ENCODE measurements around the gene UBASH3A.
"Not testable (repeated sequence)": the region's sequence is repeated elsewhere in the genome, so short reads cannot be mapped to it uniquely, and the experiment has no call there.

The UBASH3A gene

GRCh38 chr21:42453224-42453985 lies 49.7 kb downstream of the UBASH3A start:
- no peak for DNase-seq

GRCh38 chr21:42453986-42454570 lies 50.4 kb downstream of the UBASH3A start:
- no peak for DNase-seq

- no peak for DNase-seq
Measured at GRCh38 chr21:42454786-42455185, 51.1 kb downstream of the UBASH3A start.

- peak; percentile 14 for DNase-seq
Measured at GRCh38 chr21:42455196-42455595, 51.5 kb downstream of the UBASH3A start.

GRCh38 chr21:42455754-42456440 lies 52.2 kb downstream of the UBASH3A start:
- DNase-seq, result no peak

- peak; percentile 75 for DNase-seq
Measured at GRCh38 chr21:42456457-42456856, 52.8 kb downstream of the UBASH3A start.

- DNase-seq, result no peak
Measured at GRCh38 chr21:42459082-42459460, 55.4 kb downstream of the UBASH3A start.

- no peak for DNase-seq
Measured at GRCh38 chr21:42459546-42460215, 56.0 kb downstream of the UBASH3A start.

GRCh38 chr21:42460391-42461184 lies 56.9 kb downstream of the UBASH3A start:
- DNase-seq, result no peak

GRCh38 chr21:42461185-42461520 lies 57.5 kb downstream of the UBASH3A start:
- no peak for DNase-seq

GRCh38 chr21:42461881-42462877 lies 58.5 kb downstream of the UBASH3A start:
- DNase-seq, result peak; percentile 19

GRCh38 chr21:42463861-42464515 lies 60.3 kb downstream of the UBASH3A start:
- peak; percentile 47 for DNase-seq

- peak; percentile 73 for DNase-seq
Measured at GRCh38 chr21:42465008-42465802, 61.5 kb downstream of the UBASH3A start.

- peak; percentile 46 for DNase-seq
Measured at GRCh38 chr21:42465803-42466127, 62.1 kb downstream of the UBASH3A start.

- no peak for DNase-seq
Measured at GRCh38 chr21:42466700-42467099, 63.0 kb downstream of the UBASH3A start.

GRCh38 chr21:42467140-42467983 lies 63.7 kb downstream of the UBASH3A start:
- peak; percentile 79 for DNase-seq

- no peak for DNase-seq
Measured at GRCh38 chr21:42468491-42469131, 64.9 kb downstream of the UBASH3A start.

GRCh38 chr21:42469272-42469671 lies 65.6 kb downstream of the UBASH3A start:
- DNase-seq, result no peak

GRCh38 chr21:42469726-42470125 lies 66.0 kb downstream of the UBASH3A start:
- not testable (repeated sequence) for DNase-seq
